T47D (cell line): ENCODE measurements around the gene SMYD3.

Experiments
- DNase-seq, 2 experiments: peaks; one replicate each; pipeline versions ENCODE4 v3.0.0 to v3.0.0-alpha.2; 2011 to 2012; ENCODE audit warnings: low read depth in 1 of 2, low spot score in 1 of 2
- JUND ChIP-seq: IDR thresholded peaks from 2 replicates; pipeline ENCODE4 v1.6.1; 2012; ENCODE audit warnings: low read depth
- in situ Hi-C: cut with HindIII; loops from 2 replicates; pipeline ENCODE4 v1.10.0; 2016; ENCODE audit warnings: low sequenced_read_pairs, low pct_unique_long_range_greater_than_20kb

The SMYD3 gene

GRCh38 chr1:246309247-246309884 lies 197.7 kb downstream of the SMYD3 start:
- in situ Hi-C loops: no loop called here
- TF ChIP-seq JUND: no peak
- no peak for DNase-seq

GRCh38 chr1:246308533-246309075 lies 198.5 kb downstream of the SMYD3 start:
- no peak for DNase-seq
- in situ Hi-C loops: no loop called here

DNA sequence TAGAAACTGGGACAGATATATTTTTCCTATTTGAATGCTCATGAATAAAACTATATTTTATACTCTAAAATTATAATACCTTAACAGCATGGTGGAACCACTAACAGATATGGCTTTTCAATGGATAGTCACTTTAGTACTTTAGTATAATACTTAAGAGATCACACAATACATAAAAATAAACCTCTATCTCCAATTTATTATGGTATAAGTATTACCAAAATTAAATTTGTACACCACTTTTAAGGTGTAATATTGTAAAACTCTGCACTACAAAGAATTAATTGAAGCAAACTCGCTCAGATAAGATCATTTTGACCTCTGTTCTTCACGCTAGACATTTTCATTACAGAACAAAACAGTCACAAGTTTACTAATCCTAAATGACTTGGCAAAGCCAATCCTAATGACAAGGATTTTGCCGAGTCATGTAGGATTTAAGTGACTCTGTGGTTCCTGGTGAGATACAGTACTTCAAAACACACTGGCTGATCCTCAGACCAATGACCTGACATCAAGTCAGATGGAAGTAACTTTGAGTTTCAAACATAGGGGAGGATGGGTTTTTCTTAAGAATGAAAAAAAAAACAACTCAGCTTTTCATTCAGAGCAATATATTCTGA lies 200.6 kb downstream of the SMYD3 start:
- peak in 1 of 2 experiments; percentile 6 for DNase-seq

More at GRCh38 chr1:246308533-246309075, 198.5 kb downstream of the SMYD3 start:
- TF ChIP-seq JUND: no peak

DNA sequence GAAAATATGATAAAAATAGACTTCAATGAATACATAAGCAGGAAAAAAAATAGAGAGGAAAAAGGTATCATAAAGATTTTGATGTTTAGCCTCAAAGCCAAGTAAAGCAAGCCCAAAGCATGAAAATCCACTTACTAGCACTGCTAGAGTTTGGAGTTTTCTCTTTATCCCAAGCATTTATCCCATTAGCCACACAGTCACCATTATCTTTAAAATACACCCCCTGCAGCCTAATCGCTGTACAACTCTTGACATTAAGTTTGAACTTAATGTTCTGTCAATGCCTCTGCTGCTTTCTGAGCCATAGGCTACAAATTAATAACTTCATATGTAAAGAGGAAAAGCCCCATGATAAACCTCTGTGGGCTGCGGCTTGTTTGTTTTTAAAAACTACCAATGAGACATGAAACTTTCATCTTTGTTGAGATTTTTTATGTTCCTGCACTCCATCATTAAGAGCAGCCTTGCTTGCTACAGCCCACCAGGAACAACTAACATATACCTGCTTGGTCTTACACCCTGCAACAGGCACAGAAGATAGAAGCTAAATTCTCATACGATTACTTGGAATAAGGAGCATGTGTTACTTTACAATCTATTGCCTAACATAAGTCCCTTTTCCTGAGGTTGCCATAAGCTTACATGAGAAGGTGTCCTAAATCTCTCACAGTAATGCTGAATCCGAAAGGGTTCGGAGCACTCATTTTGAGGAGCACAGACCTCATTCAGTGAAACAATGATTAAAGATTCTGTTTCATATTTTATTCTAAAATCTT lies 202.4 kb downstream of the SMYD3 start:
- no peak for TF ChIP-seq JUND
- no peak for DNase-seq
- in situ Hi-C loops: no loop called here

More for the DNA sequence above, 200.6 kb downstream of the SMYD3 start:
- no peak for TF ChIP-seq JUND
- in situ Hi-C loops: no loop called here

GRCh38 chr1:246302711-246303317 lies 204.3 kb downstream of the SMYD3 start:
- no peak for DNase-seq
- in situ Hi-C loops: no loop called here
- no peak for TF ChIP-seq JUND

- no peak for DNase-seq
- TF ChIP-seq JUND: no peak
- in situ Hi-C loops: no loop called here
Measured at GRCh38 chr1:246302251-246302625, 204.8 kb downstream of the SMYD3 start.

DNA sequence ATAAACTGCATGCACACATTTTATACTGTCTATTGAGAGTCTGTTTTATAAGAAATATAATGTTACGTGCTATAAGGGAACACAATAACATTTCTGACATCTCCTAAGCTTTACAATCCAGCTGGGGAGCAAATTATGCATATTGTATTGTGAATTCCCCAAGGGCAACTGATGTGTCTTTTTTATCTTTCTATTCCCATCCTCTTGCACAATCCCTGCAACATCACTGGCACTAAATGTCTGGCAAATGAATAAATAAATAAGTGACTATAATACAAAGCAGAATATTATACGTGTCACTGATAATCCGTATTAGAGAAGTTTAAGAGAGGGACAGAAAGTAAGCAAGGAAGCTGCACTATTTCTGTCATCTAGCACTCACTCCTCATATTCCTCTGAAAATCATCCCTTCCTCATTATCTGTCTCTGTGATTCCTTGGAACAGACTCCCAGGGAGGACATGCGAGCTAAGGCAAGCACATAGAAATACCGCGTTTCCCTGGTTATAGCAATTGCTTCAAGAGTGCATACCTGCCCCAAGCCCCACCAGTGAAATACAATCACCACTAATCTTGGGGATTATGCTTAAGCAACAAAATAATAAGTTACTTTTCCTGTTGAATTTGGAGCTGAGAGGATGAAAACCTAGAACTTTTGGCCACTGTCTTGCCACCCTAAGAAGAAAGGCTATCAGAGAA lies 205.4 kb downstream of the SMYD3 start:
- no peak for DNase-seq
- no peak for TF ChIP-seq JUND
- in situ Hi-C loops: no loop called here

GRCh38 chr1:246300626-246301549 lies 206.2 kb downstream of the SMYD3 start:
- peak; percentile 14 to 55 for DNase-seq
- in situ Hi-C loops: no loop called here
- no peak for TF ChIP-seq JUND

- in situ Hi-C loops: no loop called here
- peak in 1 of 2 experiments; percentile 10 for DNase-seq
- no peak for TF ChIP-seq JUND
Measured at GRCh38 chr1:246297279-246298265, 209.5 kb downstream of the SMYD3 start.

GRCh38 chr1:246295968-246296367 lies 211.1 kb downstream of the SMYD3 start:
- DNase-seq: no peak
- TF ChIP-seq JUND: no peak
- in situ Hi-C loops: no loop called here
